ENCODE results near the gene FADS2.

DNA sequence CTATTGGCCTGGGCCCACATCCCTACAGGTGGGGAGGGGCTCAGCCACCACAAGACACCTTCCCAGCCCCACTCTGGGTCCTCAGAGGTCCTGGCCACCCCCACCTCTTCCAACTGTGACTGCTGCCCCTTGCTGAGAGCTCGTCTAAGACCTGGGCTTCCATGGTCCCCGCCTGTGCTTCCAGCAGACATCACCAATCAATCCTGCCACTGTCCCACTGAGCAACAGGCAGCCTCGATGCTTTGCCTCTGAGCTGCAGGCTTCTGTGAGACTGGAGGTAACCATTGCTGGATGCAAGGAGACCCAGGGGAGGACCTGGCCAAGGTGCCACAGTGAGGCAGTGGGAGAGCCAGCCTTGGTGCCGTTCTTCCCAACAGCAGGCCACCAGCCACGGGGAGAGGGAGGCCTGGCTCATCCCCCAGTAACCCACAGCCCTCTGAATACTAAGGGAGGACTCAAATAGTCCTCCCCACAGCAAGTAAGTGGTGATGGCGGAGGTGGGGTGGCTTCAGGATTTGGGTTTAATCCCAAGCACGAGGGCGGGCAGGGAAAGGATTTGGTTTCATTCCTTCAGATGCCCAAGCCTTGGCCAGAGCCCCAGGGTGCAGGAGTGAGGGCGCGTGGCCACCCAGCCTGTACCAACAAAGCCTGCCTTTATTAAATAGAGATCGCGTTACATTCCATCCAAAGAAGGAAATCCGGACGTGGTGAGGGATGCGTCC, 68.7 kb downstream of the FADS2 start:
- TF ChIP-seq NFRKB (IDR thresholded peaks at IDR 0.05) (no peak), FOXK2 (IDR thresholded peaks at IDR 0.05) (no peak), FOXA1 (IDR thresholded peaks at IDR 0.05) (no peak), SP1 (IDR thresholded peaks at IDR 0.05) (no peak), TARDBP (IDR thresholded peaks at IDR 0.05) (no peak)

All from HEK293T (cell line).